Mesodermal cell (in vitro differentiated cells): Measurements from ENCODE around the gene SPG7.
A peak's percentile ranks its signal among the peaks of the same experiment; 100 is the strongest.
"Not testable (repeated sequence)": the region's sequence is repeated elsewhere in the genome, so short reads cannot be mapped to it uniquely, and the experiment has no call there.

Source experiments
- H3K27ac ChIP-seq: 2 replicates; pipeline ENCODE4 v1.7.0; 2013; ENCODE audit warnings: mild to moderate bottlenecking, low read depth, low read length, moderate library complexity; ENCODE audit not compliant: severe bottlenecking
- H3K36me3 ChIP-seq: 2 replicates; pipeline ENCODE4 v1.7.1; 2013; ENCODE audit warnings: mild to moderate bottlenecking, low read length, moderate library complexity; ENCODE audit not compliant: control insufficient read depth, insufficient read depth
- H3K4me1 ChIP-seq: one replicate; pipeline ENCODE4 v1.7.1; 2013; ENCODE audit warnings: mild to moderate bottlenecking, low read length; ENCODE audit not compliant: insufficient read depth, control insufficient read depth, poor library complexity, severe bottlenecking
- H3K4me3 ChIP-seq: 2 replicates; pipeline ENCODE4 v1.7.0; 2013; ENCODE audit warnings: low read length, control low read depth, mild to moderate bottlenecking; ENCODE audit not compliant: insufficient read depth, poor library complexity, severe bottlenecking; ENCODE audit errors: extremely low read depth
- H3K9me3 ChIP-seq: 2 replicates; pipeline ENCODE4 v1.7.1; 2013; ENCODE audit warnings: mild to moderate bottlenecking, low read length, moderate library complexity; ENCODE audit not compliant: control insufficient read depth
- WGBS, 2 experiments: methylation state at CpG; one replicate each; pipeline ENCODE4 v1.1.5; 2013; ENCODE audit warnings: missing lambda C conversion rate in 2 of 2; ENCODE audit not compliant: insufficient coverage in 2 of 2; 5-methylcytosine and 5-hydroxymethylcytosine counted together

Gene SPG7

DNA sequence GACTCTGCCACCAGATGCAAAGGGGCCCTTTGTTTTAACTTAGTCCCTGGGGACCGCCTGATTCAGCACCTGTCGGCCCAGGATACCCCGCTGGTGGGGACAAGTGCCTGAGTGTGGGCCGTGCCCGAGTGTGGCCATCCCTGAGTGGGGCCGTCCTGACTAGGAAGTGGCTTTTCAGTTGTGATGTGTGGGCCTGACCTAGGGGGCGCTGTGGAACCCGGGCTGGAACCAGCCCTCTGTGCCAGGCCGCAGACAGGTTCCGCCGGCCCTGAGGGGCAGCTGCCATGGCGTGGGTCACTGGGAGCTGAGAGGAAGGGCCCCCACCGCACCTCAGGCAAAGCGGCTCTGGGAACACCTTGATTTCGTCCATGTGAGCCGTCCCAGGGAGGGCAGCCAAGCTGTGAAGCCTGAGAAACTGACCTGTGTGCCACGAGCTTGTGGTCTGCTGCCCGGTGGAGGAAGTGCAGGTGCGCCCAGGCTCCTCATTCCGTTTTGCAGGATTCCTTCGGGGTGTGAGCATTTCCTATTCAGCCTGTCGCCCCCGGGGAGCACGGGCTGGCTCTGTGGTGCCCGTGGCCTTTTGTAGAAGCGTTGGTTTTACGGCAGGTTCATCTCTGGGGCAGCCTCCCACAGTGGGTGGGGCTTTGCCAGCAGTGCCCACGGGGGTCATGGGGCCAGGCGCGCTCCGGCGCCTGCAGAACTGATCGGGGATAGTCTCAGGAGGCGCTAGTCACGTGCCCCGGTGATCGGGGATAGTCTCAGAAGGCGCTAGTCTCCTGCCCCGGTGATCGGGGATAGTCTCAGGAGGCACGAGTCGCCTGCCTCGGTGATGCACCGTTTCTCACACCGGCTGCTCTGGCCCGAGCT, 57.5 kb downstream of the SPG7 start:
- Histone ChIP-seq H3K4me1 (peaks cover 31% of the 10 kb centered on the region), H3K9me3 (no peaks in the 10 kb centered on the region), H3K36me3 (peaks cover 46% of the 10 kb centered on the region), H3K4me3 (no peak overlapping the region), H3K27ac (no peak overlapping the region)
- 46 to 54% methylated on average over 36 to 46 of the region's 46 CpGs for WGBS, 2 experiments

DNA sequence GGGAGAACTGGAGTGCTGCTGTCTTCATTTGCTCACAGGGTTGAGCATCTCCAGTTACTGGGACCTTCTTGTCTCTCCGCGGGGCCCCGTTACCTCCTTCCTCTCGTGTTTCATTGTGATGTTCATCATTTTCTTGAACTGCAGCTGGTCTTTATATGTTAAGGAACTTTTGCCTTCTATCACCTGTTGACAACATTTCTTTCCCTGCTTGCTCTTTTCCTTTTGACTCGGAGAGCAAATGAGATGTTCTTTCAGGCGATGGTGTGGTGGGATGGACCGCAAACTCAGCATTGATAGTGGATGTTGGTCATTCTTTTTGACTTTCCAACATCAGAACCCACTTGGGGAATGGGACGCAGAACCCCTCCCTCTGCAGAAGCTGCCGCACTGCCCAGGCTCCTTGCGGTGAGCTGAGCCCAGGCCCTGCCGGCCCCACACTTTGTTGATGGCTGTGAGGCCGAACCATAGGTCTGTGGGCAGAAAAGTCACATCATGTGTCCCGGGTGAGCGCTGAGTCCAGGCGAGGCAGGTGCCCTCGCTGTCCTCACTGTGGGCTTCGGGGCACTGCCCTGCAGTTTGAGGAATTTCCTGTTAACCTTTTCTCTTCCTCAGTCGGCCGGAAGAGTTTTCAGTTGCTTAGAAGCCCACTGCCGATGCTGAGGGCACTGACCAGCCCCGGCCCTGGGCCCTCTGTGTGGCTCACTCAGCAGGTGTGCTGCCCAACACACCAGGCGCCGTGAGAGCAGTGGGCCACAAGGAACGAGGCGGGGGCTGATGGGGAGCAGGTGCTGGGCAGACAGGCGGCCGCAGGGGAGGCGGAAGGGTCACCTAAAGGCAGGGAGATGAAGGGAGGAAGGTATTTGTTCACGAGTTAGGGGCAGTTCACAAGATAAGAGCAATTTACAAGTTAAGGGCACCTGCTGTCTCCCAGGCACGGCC, 59.7 kb downstream of the SPG7 start:
- Histone ChIP-seq H3K4me3 (no peak overlapping the region), H3K9me3 (no peaks in the 10 kb centered on the region), H3K27ac (no peak overlapping the region), H3K4me1 (peaks cover 21% of the 10 kb centered on the region), H3K36me3 (peaks cover 26% of the 10 kb centered on the region)
- whole genome bisulfite sequencing, 2 experiments: 82 to 89% methylated on average over 21 to 24 of the region's 30 CpGs

DNA sequence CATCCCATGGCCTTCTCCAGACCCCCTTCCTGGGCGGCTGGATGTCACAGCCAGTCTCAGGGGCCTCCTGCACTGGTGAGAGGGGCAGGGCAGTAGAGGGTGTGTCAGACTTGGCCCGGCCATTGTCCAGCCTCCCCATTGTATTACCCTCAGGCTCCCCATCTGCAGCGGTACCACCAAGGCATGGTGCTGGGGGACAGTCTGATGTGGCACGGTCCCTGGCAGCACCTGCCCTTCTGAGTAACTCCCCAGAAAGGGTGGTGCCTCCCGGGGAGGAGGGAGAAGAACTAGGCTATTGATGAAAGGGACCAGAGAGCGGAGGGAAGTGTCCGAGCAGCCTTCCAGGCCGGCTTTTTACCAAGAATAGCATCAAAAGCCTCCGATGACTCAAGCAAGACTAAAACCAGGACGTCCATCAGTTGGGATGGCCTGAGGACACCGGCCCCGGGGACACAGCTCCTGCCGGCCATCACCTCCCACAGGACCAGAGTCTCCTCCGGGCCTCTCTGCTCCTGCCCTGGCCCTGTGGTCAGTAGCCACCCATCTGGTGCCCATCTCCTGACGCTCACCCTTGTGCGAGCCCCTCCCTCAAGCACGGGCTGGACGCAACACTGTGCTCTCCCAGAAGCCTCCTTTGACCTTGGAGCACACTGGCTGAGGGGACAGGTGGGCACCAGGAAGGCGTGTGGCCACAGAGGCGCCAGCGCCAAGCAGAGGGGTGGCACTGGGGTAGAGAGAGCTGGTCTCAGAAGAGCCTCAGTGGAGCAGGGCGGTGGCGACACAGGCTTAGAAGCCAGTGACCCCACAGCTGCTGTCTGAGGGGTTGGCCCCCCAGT, 61.5 kb downstream of the SPG7 start:
- peaks cover 8% of the 10 kb centered on the region for H3K36me3 ChIP-seq
- H3K4me1 ChIP-seq: peaks cover 10% of the 10 kb centered on the region
- H3K4me3 ChIP-seq: no peak overlapping the region
- H3K27ac ChIP-seq: no peak overlapping the region
- no peaks in the 10 kb centered on the region for H3K9me3 ChIP-seq
- 84 to 85% methylated on average over 18 to 19 of the region's 23 CpGs for WGBS, 2 experiments

DNA sequence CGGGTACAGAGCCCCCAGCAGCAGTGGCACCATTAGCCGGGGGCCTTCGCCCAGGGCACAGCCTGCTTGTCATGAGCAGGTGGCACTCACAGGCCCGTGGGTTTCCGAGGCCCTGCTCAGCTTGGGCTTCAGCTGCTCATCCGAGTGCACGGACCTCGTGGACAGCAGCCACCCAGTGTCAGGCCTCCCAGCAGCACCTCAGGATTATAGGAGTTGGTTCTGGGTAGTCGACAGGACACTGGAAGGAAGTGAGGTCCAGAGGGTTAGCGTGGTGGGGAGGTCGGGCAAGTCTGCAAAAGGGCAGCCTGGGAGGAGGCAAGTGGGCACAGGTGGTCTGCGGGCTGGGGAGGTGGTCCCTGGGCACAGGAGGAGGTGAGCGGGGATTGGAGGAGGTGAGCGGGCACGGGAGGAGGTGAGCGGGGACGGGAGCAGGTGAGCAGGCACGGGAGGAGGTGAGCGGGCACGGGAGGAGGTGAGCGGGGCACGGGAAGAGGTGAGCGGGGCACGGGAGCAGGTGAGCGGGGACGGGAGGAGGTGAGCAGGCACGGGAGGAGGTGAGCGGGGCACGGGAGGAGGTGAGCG, 62.2 kb downstream of the SPG7 start:
- H3K9me3 ChIP-seq: no peaks in the 10 kb centered on the region
- no peak overlapping the region for H3K27ac ChIP-seq
- peaks cover under 1% of the 10 kb centered on the region for H3K36me3 ChIP-seq
- H3K4me1 ChIP-seq: peaks cover 10% of the 10 kb centered on the region
- no peak overlapping the region for H3K4me3 ChIP-seq
- 90 to 95% methylated on average over 16 to 30 of the region's 30 CpGs for WGBS, 2 experiments

DNA sequence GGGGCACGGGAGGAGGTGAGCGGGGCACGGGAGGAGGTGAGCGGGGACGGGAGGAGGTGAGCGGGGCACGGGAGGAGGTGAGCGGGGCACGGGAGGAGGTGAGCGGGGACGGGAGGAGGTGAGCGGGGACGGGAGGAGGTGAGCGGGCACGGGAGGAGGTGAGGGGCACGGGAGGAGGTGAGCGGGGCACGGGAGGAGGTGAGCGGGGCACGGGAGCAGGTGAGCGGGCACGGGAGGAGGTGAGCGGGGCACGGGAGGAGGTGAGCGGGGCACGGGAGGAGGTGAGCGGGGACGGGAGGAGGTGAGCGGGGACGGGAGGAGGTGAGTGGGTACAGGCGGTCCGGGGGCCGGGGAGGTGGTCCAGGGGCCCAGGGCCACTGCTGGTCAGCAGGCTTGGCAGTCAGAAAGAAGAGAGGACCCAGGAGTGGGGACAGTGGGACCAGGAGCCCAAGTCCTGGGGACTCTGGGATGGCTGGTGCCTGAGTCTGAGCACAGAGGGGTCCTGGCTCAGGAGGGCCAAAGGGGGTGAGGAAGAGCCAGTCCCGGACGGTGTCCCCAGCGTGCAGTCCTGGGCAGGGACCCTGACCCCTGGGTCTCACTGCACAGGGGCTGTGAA, 62.9 kb downstream of the SPG7 start:
- not testable (repeated sequence) for H3K36me3 ChIP-seq, H3K9me3 ChIP-seq, H3K27ac ChIP-seq, H3K4me3 ChIP-seq
- WGBS, 2 experiments: 87 to 95% methylated on average over 9 to 22 of the region's 36 CpGs
- H3K4me1 ChIP-seq: peaks cover 10% of the 10 kb centered on the region

DNA sequence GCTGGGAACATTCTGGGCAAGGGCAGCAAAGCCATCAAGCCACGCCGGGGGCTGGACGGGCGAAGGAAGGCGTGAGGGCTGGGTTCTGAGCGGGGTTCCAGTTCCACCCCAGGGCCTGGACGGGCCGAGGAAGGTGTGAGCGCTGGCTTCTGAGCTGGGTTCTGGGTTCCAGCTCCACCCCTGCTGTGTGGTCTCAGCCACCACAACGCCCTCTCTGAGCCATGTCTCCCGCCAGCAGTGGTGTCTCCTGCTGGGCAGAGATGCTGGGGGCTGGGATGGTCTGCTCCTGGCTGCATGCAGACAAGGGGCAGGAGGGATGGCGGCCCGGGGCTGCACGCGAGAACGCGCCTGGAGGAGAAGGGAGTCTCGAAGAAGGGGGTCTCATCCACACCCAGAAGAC, 63.4 kb downstream of the SPG7 start:
- 90 to 91% methylated on average over 11 to 18 of the region's 18 CpGs for WGBS, 2 experiments

DNA sequence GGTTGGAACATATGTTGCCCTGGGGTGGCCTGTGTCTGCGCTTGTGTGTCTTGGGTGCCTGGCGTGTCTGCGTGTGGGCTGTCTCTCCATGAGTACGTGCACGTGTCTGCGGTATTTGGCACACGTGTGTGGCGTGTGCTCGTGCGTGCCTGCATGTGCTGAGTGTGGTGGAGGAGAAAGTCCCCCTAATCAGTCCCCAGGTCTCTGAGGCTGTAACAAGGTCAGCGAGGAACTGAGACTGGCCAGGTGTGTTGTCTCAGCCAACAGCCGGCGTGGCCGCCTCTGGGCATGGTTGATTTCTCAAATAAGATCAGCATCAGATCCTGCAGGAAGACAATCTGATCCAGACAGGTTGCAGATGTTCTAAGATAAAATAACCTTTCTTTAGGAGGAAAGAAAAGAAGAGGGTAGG, 63.9 kb downstream of the SPG7 start:
- 94 to 99% methylated on average over 11 to 14 of the region's 14 CpGs for WGBS, 2 experiments

More for the DNA sequence above, 63.4 kb downstream of the SPG7 start:
- H3K27ac ChIP-seq: no peak overlapping the region
- H3K9me3 ChIP-seq: no peaks in the 10 kb centered on the region
- H3K4me1 ChIP-seq: peaks cover 10% of the 10 kb centered on the region
- H3K4me3 ChIP-seq: no peak overlapping the region
- no peaks in the 10 kb centered on the region for H3K36me3 ChIP-seq

DNA sequence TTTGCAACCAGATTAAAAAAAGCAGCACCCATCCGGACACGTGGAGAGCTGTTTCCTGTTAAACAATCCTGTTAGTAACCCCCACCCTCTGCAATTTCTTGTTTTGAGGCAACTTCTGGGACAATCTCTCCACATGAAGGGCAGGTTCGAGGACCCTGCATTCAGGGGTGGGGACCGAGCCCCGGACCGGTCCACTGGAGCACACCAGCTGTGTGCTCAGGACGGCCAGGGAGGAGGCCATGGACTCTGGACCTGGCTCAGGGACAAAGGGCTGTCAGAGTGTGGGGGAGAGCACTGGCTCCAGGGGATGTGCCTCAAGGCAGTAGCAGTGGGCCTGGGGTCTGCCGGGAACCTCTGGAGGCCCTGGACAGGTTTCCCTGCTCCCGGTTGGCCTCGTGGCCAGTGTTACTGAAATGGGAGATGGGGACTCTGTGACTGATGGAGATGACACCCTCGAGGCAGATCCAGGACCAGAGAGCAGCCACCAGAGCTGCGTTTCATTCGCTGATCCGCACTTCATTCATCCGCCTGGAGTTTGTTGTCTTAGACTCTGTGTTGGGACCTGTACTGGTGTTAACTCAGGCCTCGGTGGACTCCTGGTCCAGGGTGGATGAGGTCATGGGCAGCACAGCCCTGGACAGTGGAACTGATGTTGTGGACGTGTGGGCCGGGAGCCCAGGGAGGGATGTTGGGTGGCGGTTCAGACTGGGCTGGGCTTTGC, 64.4 kb downstream of the SPG7 start:
- Histone ChIP-seq H3K27ac (no peak overlapping the region), H3K9me3 (no peaks in the 10 kb centered on the region), H3K4me1 (peaks cover 10% of the 10 kb centered on the region), H3K4me3 (no peak overlapping the region), H3K36me3 (no peaks in the 10 kb centered on the region)
- 91 to 94% methylated on average over 19 of the region's 19 CpGs for WGBS, 2 experiments

More for the DNA sequence above, 63.9 kb downstream of the SPG7 start:
- Histone ChIP-seq H3K4me3 (no peak overlapping the region), H3K4me1 (peaks cover 10% of the 10 kb centered on the region), H3K9me3 (no peaks in the 10 kb centered on the region), H3K36me3 (no peaks in the 10 kb centered on the region), H3K27ac (no peak overlapping the region)

DNA sequence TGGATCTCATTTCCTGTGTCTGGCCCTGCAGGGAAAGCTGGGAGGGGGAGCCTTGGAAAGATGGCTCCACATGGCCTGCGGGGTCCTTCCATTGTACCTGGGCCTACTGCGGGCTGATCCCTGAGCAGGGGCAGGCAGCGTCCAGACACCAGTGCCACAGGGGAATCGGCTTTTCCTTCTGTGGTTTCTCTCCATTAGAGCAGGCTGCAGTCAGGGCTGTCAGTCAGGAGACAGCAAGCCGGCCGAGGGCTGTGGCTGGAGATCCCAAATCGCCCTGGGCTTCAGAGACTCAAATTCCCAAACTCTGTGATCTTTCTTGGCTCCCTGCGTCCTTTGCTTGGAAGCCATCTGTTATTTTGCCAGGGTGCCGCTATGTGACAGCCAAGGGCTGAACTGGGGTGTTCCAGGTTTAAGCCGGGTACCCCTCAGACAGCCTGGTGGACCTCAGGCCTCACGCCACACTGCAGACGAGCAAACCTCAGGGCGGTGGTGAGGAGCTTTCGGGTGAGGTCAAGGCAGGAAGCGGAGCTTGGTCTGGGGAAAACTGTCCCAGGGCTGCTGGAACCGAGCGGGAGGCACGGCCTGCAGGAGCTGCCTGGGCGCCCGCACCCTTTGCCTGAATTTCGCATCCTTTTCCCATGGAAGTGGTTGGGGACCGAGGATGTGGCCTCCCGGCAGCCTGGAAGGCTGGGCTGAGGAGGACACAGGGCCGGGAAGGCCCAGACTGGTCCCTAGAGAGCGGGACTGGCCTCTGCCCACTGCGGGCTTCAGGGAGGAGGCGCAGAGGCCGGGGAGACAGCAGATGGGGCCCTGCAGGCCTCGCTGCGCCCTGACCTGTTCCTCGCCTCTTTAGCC, 65.8 kb downstream of the SPG7 start:
- Histone ChIP-seq H3K27ac (no peak overlapping the region), H3K36me3 (no peaks in the 10 kb centered on the region), H3K4me3 (peak overlapping the region; percentile 2), H3K4me1 (peaks cover 9% of the 10 kb centered on the region), H3K9me3 (no peaks in the 10 kb centered on the region)
- WGBS, 2 experiments: 74 to 83% methylated on average over 21 to 28 of the region's 31 CpGs
